Activated CD8-positive, alpha-beta memory T cell treated with anti-CD3 and anti-CD28 coated beads for 24 hours (primary cell): ENCODE measurements around the gene OR2T1.
"Not testable (repeated sequence)": the region's sequence is repeated elsewhere in the genome, so short reads cannot be mapped to it uniquely, and the experiment has no call there.

Experiments used
- DNase-seq: peaks from one replicate; pipeline ENCODE4 v3.0.0-alpha.2; 2020

Gene OR2T1

GRCh38 chr1:248402748-248403147 is at the start of gene OR2T1:
OR2T1 (plus strand) TSS chr1:248403048; CDS start chr1:248406148, 3,100 bp downstream.
- no peak for DNase-seq

- DNase-seq: no peak
Measured at GRCh38 chr1:248359415-248359814, 43.4 kb upstream of the OR2T1 start.

DNA sequence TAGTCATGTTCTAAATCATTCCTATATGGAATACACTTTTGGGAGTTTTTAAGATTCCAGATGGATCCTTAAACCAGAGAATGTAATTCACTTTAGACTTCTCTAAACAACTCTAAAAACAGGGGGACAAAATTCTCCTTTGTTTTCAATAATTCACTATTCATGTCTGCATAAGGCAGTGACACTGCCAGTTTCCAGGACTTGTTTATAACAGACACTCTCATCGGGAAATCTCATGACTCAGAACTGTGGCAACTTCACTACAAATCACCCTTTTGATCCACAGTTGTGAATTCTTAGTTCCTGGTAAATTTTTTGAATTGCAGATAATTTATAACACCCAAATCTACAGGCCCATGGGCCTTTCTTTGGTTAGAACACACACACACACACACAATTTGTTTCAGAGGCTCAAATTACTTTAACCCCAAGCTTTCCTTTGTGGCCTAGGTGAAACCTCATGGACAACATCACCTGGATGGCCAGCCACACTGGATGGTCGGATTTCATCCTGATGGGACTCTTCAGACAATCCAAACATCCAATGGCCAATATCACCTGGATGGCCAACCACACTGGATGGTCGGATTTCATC is 41.6 kb upstream of the OR2T1 start, which contains the start of gene OR2T4:
Gene OR2T4 (plus strand): TSS at position 545 of the 595 bp plus-strand sequence. CDS start 0 bp downstream, at position 545.
- no peak for DNase-seq

DNA sequence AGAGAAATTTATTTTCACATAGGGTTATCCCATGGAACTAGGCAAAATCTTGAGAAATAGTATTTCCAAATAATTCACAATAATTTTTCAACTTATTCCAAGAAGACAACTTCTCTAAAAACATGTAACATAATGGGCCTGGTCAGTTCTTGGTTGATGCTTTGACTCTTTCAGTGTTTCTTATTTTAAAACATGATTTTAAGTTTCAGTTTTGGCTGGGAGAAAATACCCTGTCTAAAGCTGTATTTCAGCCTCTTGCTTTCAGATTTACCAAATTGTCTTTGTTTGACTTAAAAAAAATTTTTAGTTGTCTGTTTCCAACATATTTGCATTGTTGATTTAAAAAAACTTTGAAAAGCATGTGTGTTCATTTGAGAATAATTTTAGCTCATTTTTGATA is 36.2 kb upstream of the OR2T1 start:
- no peak for DNase-seq

- no peak for DNase-seq
Measured at GRCh38 chr1:248372394-248372793, 30.5 kb upstream of the OR2T1 start.

GRCh38 chr1:248373761-248374160 is 29.1 kb upstream of the OR2T1 start:
- no peak for DNase-seq

GRCh38 chr1:248375446-248375845 is 27.4 kb upstream of the OR2T1 start, which contains the start of gene OR2T6:
OR2T6 (plus strand) TSS chr1:248375746; CDS start chr1:248387609, 11,863 bp downstream.
- DNase-seq: no peak

GRCh38 chr1:248376916-248377315 is 25.9 kb upstream of the OR2T1 start:
- no peak for DNase-seq

- no peak for DNase-seq
Measured at GRCh38 chr1:248380854-248381253, 22.0 kb upstream of the OR2T1 start.

DNA sequence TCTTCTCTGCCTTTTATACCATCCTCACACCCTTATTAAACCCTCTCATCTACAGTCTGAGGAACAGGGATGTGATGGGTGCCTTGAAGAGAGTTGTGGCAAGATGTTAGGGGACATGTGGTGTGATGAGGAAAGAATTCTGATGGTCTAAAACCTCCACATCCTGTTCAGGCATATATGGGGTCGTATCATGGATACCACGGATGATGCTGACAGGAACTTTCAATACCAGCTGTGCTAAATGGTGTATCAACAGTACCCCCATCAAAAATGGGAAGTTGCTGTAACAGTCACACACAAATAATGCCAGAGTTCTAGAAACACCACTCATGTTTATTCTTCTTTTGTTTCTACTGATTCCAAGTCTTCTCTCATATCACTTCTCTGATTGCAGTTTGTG is 14.4 kb upstream of the OR2T1 start:
- DNase-seq: no peak

- no peak for DNase-seq
Measured at GRCh38 chr1:248393050-248393449, 9.8 kb upstream of the OR2T1 start.

DNA sequence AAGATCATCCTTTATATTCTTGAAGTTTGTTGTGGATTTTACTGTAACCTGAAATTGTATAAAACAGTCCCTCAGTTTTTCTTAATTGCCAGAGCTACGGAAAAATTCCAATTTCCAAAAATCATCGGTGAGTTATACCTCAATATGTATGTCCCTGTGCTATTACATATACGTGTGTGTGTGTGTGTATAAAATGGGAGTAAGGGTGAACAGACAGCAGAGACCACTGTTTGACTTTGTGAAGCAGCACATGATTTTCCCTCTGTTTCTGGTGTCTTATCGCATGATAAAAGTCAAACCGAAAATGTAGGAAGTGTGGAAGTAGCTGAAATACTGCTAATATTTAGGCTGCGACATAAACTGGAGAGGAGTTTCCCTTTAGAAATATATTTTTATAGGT is 1.2 kb downstream of the OR2T1 start:
- no peak for DNase-seq

- DNase-seq: no peak
Measured at GRCh38 chr1:248406721-248407692, 4.2 kb downstream of the OR2T1 start.

- no peak for DNase-seq
Measured at GRCh38 chr1:248416226-248416625, 13.4 kb downstream of the OR2T1 start.

- DNase-seq: no peak
Measured at GRCh38 chr1:248417854-248418253, 15.0 kb downstream of the OR2T1 start.

DNA sequence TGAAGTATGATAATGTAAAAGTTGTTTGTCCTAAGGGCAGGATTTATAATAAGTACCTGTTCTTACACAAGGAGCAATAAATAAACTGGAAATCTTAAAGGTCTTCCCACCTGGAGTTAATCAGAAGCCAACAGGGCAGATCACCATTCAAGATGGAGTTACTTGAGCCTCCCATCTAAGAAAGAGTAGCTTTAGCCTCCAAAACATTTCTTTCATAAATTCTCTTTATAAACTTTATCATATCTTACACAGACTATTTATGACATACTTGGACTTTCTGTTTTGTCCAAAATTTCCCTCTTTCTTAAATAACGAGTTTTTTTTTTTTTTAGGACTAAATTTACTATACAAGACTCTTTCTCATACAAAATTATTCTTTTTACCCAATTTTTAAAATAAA is 18.5 kb downstream of the OR2T1 start:
- no peak for DNase-seq

GRCh38 chr1:248427526-248428191 is 24.8 kb downstream of the OR2T1 start:
- DNase-seq: not testable (repeated sequence)

DNA sequence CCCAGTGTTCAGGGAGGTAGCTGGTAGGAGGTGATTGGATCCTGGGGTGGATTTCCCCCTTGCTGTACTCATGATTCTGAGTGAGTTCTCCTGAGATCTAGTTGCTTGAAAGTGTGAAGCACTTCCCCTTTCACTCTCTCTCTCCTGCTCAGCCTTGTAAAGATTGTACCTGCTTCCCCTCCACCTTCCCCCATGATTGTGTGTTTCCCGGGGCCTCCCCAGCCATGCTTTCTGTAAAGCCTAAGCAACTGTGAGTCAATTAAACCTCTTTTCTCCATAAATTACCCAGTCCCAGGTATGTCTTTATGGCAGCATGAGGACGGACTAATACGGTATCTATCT is 25.3 kb downstream of the OR2T1 start:
- not testable (repeated sequence) for DNase-seq

GRCh38 chr1:248431683-248432082 is 28.8 kb downstream of the OR2T1 start:
- not testable (repeated sequence) for DNase-seq

DNA sequence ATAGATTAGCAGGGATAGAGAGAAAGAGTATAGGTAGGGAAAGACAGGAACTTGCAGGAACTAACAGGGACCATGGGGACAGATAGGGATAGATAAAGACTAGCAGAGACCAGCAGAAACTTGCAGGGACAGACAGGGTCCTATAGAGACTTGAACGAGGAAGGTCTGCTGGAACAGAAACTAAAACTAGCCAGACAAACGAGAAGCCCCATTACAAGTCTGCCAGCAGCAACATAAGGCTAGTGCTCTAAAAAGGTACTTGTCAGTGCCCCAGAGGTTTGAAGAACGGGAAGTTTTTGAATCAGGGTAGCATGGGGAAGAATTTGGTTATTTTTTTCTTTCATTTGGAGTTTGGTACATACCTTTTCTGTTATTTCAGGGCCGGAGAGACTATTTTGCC is 29.4 kb downstream of the OR2T1 start:
- DNase-seq: not testable (repeated sequence)

DNA sequence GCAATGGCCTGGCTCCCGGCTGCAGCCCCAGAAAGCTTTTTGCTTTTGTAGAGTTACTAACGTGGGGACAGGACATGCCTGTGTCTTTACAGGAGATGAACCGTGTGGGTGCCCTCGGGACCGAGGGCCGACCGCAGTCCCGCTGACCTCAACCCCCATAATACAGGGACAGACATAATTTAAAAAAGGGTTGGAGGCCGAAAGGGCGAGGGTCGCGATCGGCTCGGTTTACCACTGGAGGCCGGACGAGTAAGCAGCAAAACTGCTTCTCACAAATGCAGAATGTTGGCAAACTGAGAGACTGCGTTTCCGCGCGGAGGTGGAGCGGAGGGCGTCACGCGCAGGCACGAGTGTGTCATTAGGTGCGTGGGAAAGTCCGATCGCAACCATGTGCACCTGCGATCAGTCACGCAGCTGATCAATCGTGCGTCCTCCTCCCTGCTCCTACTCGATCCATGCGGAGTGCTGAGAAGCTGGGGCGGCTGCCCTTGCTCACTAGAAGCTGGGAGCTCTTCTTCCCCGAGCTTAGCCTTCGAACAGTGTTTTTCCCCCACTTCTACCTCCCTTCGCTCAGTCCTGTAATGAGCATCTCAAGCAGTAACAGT is 31.1 kb downstream of the OR2T1 start:
- not testable (repeated sequence) for DNase-seq

DNA sequence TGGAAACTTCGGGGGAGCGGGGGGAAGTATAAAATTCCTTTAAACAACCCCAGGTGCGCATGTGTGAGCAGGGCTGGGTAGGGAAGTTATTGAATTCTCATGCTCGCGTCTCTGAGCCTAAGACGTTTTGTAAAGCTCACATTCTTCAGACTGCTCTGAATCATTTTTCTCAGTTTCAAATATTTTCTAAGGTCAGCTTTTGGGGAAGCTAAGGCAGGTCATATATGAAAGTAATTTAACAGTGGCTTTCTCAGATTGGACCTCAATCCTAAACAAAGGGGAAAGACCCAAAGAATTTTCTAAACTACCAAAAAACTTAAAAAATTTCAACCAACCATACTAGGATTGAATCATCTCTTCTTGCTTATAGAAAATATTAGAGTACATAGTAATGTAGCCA is 32.1 kb downstream of the OR2T1 start:
- DNase-seq: not testable (repeated sequence)

- DNase-seq: not testable (repeated sequence)
Measured at GRCh38 chr1:248436303-248436702, 33.5 kb downstream of the OR2T1 start.
